Endothelial cell of umbilical vein (primary cell): ENCODE results near the gene MAG. TPM values are rescaled to one million over a fixed set of nuclear protein-coding genes. Genes with fewer than 3 reads are reported as not detected.

Experiments
- BruUV-seq: library from RNA; stranded (reverse); fragments of 400-500 nt; replicated peaks from 2 replicates; lab custom pipeline; 2021; lab: Mats Ljungman, UMichigan
- CTCF ChIA-PET: fragments of 300-600, 350-600 bp; sonication (Branson Sonifier 250); formaldehyde crosslinking; loops from one replicate; lab custom pipeline; 2021; ENCODE audit warnings: antibody characterized with exemption, inconsistent platforms; lab: Charles Lee
- POLR2A ChIA-PET: fragments of 300-600, 350-600 bp; sonication (Branson Sonifier 250); formaldehyde crosslinking; loops from one replicate; lab custom pipeline; 2021; ENCODE audit warnings: antibody characterized with exemption, inconsistent platforms; lab: Charles Lee
- DNase-seq: peaks from one replicate; pipeline ENCODE4 v3.0.0-alpha.2; 2011; ENCODE audit warnings: low read depth, low spot score
- FAIRE-seq: peaks from 2 replicates; lab custom pipeline; 2011; peaks lifted over from hg19 to GRCh38; lab: Jason Lieb, UNC
- H2AFZ ChIP-seq: 2 replicates; pipeline ENCODE4 v1.6.0; 2012; ENCODE audit warnings: low read depth, low read length, control low read depth, inconsistent platforms
- H3K27ac ChIP-seq: 2 replicates; pipeline ENCODE4 v1.5.1; 2011; ENCODE audit warnings: low read depth, mild to moderate bottlenecking, control low read depth, low read length, moderate library complexity; ENCODE audit not compliant: insufficient read depth
- H3K27me3 ChIP-seq, 2 experiments: 2 replicates each; pipeline versions ENCODE4 v1.6.0 to v1.6.1; 2011; ENCODE audit warnings: low read length in 2 of 2, mixed read lengths in 1 of 2; ENCODE audit not compliant: control insufficient read depth in 2 of 2, insufficient read depth in 2 of 2
- H3K36me3 ChIP-seq, 2 experiments: 2 replicates in 1 of 2; 3 replicates in 1 of 2; pipeline ENCODE4 v1.5.1; 2011; ENCODE audit warnings: low read length in 2 of 2, mild to moderate bottlenecking in 1 of 2, moderate library complexity in 1 of 2; ENCODE audit not compliant: control insufficient read depth in 2 of 2, insufficient read depth in 2 of 2; ENCODE audit errors: extremely low read depth in 1 of 2
- H3K4me1 ChIP-seq: 3 replicates; pipeline ENCODE4 v1.5.1; 2011; ENCODE audit warnings: mild to moderate bottlenecking, low read length; ENCODE audit not compliant: control insufficient read depth, insufficient read depth; ENCODE audit errors: extremely low read depth
- H3K4me2 ChIP-seq: 2 replicates; pipeline ENCODE4 v1.6.1; 2011; ENCODE audit warnings: low read length, control low read depth, mixed read lengths; ENCODE audit not compliant: insufficient read depth
- H3K4me3 ChIP-seq, 3 experiments: fragments of 200-600 bp in 1 of 3; sonication (generic), shearing (Covaris generic) in 1 of 3; replicated peaks in 1 of 3; 2 replicates each; pipeline ENCODE4 v1.5.1; 2011 to 2016; ENCODE audit warnings: control low read depth in 3 of 3, low read length in 3 of 3, mild to moderate bottlenecking in 2 of 3, inconsistent platforms in 1 of 3, low read depth in 1 of 3, moderate library complexity in 1 of 3; ENCODE audit not compliant: insufficient read depth in 1 of 3
- H3K79me2 ChIP-seq: 2 replicates; pipeline ENCODE4 v1.6.0; 2012; ENCODE audit warnings: low read length, inconsistent platforms; ENCODE audit not compliant: control insufficient read depth, insufficient read depth
- H3K9ac ChIP-seq: replicated peaks from 2 replicates; pipeline ENCODE3; 2011; ENCODE audit warnings: low read length, control low read depth; ENCODE audit not compliant: insufficient read depth; ENCODE audit errors: extremely low read depth
- H3K9me1 ChIP-seq: replicated peaks from 3 replicates; pipeline ENCODE4 v1.6.0; 2011; ENCODE audit warnings: mild to moderate bottlenecking, low read length; ENCODE audit not compliant: control insufficient read depth, insufficient read depth; ENCODE audit errors: extremely low read depth
- H3K9me3 ChIP-seq: replicated peaks from 2 replicates; pipeline ENCODE4 v1.5.1; 2012; ENCODE audit warnings: low read length, inconsistent platforms; ENCODE audit not compliant: control insufficient read depth, insufficient read depth
- H4K20me1 ChIP-seq: replicated peaks from 2 replicates; pipeline ENCODE3; 2011; ENCODE audit warnings: mild to moderate bottlenecking, low read length; ENCODE audit not compliant: control insufficient read depth, insufficient read depth; ENCODE audit errors: extremely low read depth
- GATA2 ChIP-seq: IDR thresholded peaks from 2 replicates; pipeline ENCODE4 v1.7.0; 2011; ENCODE audit warnings: low read depth, mild to moderate bottlenecking, moderate library complexity, mixed read lengths, low read length; ENCODE audit not compliant: insufficient read length, insufficient read depth
- JUN ChIP-seq: IDR thresholded peaks from 2 replicates; pipeline ENCODE4 v1.6.1; 2011; ENCODE audit warnings: borderline replicate concordance, low read depth; ENCODE audit not compliant: insufficient read length, insufficient read depth
- POLR2A ChIP-seq: IDR thresholded peaks from 2 replicates; pipeline ENCODE4 v1.6.1; 2012; ENCODE audit warnings: low read depth, mild to moderate bottlenecking, control low read depth, low read length
- dilution Hi-C: fragments of 300-500 bp; cut with MboI; formaldehyde crosslinking; loops from one replicate; pipeline ENCODE4 v1.15.0; 2019; ENCODE audit warnings: low sequenced_read_pairs; ENCODE audit not compliant: extremely low pct_ligation_motif_present
- intact Hi-C: fragments of 100-400 bp; cut with micrococcal nuclease; formaldehyde crosslinking; loops from one replicate; pipeline ENCODE4 v1.10.0; 2022
- polyA plus RNA-seq, 4 experiments: library from polyadenylated mRNA; depleted of rRNA in 3 of 4; stranded (reverse) in 3 of 4; unstranded in 1 of 4; fragments of >200 nt; gene quantifications; 2 replicates each; pipeline versions ENCODE4 v1.2.1 to v1.2.3, GENCODE V29; 2011 to 2012; ENCODE audit warnings: missing spikeins in 1 of 4
- total RNA-seq: library from RNA; stranded (reverse); gene quantifications from 2 replicates; pipeline ENCODE4 v1.2.3, GENCODE V29; 2021
- TF ChIP-seq, protein P1 (sequence below), 2 donors: IDR thresholded peaks; 1 replicate in 1 of 2; 2 replicates in 1 of 2; pipeline ENCODE4 v1.5.1; 2011; ENCODE audit warnings: low read length in 2 of 2, mild to moderate bottlenecking in 2 of 2, moderate library complexity in 2 of 2, control low read depth in 1 of 2, inconsistent platforms in 1 of 2, low read depth in 1 of 2; ENCODE audit not compliant: insufficient read depth in 1 of 2; ENCODE audit errors: extremely low read depth in 1 of 2

The MAG gene
- total and polyA plus RNA-seq, 2 donors (not counting 3 experiments of a cell fraction or from before 2014, with no cell fraction given), result not detected

GRCh38 chr19:35331551-35332214, 39.7 kb downstream of the MAG start:
- Histone ChIP-seq H3K4me1 (no peaks in the 10 kb centered on the region), H3K27ac (no peak overlapping the region), H3K4me2 (no peak overlapping the region), H3K9me1 (no peaks in the 10 kb centered on the region), H2AFZ (no peak overlapping the region), H3K36me3 (no peaks in the 10 kb centered on the region), H4K20me1 (no peaks in the 10 kb centered on the region), H3K4me3 (no peak overlapping the region), H3K27me3 (peaks cover 0 to 3% of the 10 kb centered on the region in 2 experiments), H3K79me2 (no peaks in the 10 kb centered on the region), H3K9me3 (no peaks in the 10 kb centered on the region), H3K9ac (no peak overlapping the region)
- DNase-seq (no peak), FAIRE-seq (no peak)
- dilution Hi-C loops (no loop called here), intact Hi-C loops (no loop called here)
- CTCF ChIA-PET, result no interaction called here
- no TSS peak for BruUV-seq
- TF ChIP-seq, protein P1, sequence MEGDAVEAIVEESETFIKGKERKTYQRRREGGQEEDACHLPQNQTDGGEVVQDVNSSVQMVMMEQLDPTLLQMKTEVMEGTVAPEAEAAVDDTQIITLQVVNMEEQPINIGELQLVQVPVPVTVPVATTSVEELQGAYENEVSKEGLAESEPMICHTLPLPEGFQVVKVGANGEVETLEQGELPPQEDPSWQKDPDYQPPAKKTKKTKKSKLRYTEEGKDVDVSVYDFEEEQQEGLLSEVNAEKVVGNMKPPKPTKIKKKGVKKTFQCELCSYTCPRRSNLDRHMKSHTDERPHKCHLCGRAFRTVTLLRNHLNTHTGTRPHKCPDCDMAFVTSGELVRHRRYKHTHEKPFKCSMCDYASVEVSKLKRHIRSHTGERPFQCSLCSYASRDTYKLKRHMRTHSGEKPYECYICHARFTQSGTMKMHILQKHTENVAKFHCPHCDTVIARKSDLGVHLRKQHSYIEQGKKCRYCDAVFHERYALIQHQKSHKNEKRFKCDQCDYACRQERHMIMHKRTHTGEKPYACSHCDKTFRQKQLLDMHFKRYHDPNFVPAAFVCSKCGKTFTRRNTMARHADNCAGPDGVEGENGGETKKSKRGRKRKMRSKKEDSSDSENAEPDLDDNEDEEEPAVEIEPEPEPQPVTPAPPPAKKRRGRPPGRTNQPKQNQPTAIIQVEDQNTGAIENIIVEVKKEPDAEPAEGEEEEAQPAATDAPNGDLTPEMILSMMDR (IDR thresholded peaks at IDR 0.05; ENCODE audit: extremely low read depth in 1 of 2, insufficient read depth in 1 of 2, low read depth in 1 of 2, low read length in 2 of 2), result no peak
- POLR2A ChIA-PET, result no interaction called here

DNA sequence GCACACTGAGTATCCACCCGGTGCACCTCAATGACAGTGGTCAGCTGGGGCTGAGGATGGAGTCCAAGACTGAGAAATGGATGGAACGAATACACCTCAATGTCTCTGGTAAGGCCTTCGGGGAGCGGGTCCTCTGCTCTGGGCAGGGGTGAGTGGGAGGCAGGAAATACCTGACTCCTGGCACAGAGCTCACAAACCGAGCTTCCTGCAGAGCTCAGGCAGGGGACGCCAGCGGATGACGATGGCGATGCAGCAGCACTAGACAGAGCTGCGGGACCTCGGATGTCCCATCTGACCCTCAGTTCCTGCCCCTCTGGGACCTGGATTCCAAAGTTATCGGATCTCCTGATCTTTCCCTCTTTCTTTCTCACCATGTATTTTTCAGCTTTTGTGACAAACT, 40.9 kb downstream of the MAG start:
- H3K4me3 ChIP-seq, result no peak overlapping the region
- TF ChIP-seq JUN, result no peak
- TF ChIP-seq POLR2A, result no peak
- TF ChIP-seq GATA2, result no peak
- ChIA-PET POLR2A (no interaction called here), CTCF (interaction anchor here (1.0 to 1.1 kb wide), 2 partner anchors 20 to 178 kb away, joined by 3 read pairs; no protein-coding TSS in a partner anchor)
- no peaks in the 10 kb centered on the region for H4K20me1 ChIP-seq
- no peak overlapping the region for H3K9ac ChIP-seq
- intact Hi-C loops (no loop called here), dilution Hi-C loops (no loop called here)
- no peak overlapping the region for H3K4me2 ChIP-seq
- DNase-seq, result no peak
- H2AFZ ChIP-seq, result no peak overlapping the region
- BruUV-seq, result no TSS peak
- H3K9me1 ChIP-seq, result no peaks in the 10 kb centered on the region
- H3K4me1 ChIP-seq, result no peaks in the 10 kb centered on the region
- no peak for FAIRE-seq
- H3K36me3 ChIP-seq, result no peaks in the 10 kb centered on the region
- no peak overlapping the region for H3K27ac ChIP-seq
- no peaks in the 10 kb centered on the region for H3K27me3 ChIP-seq
- H3K9me3 ChIP-seq, result no peaks in the 10 kb centered on the region
- no peaks in the 10 kb centered on the region for H3K79me2 ChIP-seq
